GM23338 (cell line): ENCODE measurements around the gene NRCAM.

Experiments
- CREB1 ChIP-seq: fragments of 250-450 bp; sonication (Bioruptor Pico); IDR thresholded peaks from 2 replicates; pipeline ENCODE4 v1.5.0; 2020; ENCODE audit warnings: low read depth, mild to moderate bottlenecking, moderate library complexity
- CTCF ChIP-seq, 2 experiments: fragments of 200-600 bp in 1 of 2; sonication (generic) in 1 of 2; conservative IDR thresholded peaks; 2 replicates each; pipeline versions ENCODE4 v1.5.1 to v1.6.1; 2016 to 2017; ENCODE audit warnings: antibody characterized with exemption in 2 of 2, low read depth in 2 of 2, mild to moderate bottlenecking in 2 of 2, moderate library complexity in 1 of 2
- EZH2 ChIP-seq: fragments of 200-600 bp; sonication (generic); IDR thresholded peaks from one replicate; pipeline ENCODE4 v1.8.0; 2017; ENCODE audit warnings: antibody characterized with exemption, mild to moderate bottlenecking, low read depth; ENCODE audit not compliant: unreplicated experiment
- EZH2phosphoT487 ChIP-seq: fragments of 200-600 bp; sonication (generic); IDR thresholded peaks from one replicate; pipeline ENCODE4 v1.8.1; 2018; ENCODE audit warnings: antibody characterized with exemption; ENCODE audit not compliant: unreplicated experiment
- JUNB ChIP-seq: IDR thresholded peaks from one replicate; pipeline ENCODE4 v1.6.1; 2016; ENCODE audit warnings: antibody characterized with exemption; ENCODE audit not compliant: unreplicated experiment
- POLR2AphosphoS5 ChIP-seq: IDR thresholded peaks from 2 replicates; pipeline ENCODE4 v1.6.1; 2016; ENCODE audit warnings: antibody characterized with exemption, low read depth
- REST ChIP-seq: IDR thresholded peaks from one replicate; pipeline ENCODE4 v1.6.1; 2018; ENCODE audit warnings: antibody characterized with exemption; ENCODE audit not compliant: unreplicated experiment

GRCh38 chr7:108463613-108464012 lies 7.4 kb upstream of the NRCAM start:
- TF ChIP-seq CTCF (conservative IDR thresholded peaks at IDR 0.05; ENCODE audit: low read depth in 2 of 2) (no peak), CREB1 (CRISPR knock-in tag) (no peak), POLR2AphosphoS5 (no peak), EZH2phosphoT487 (no peak), REST (no peak), EZH2 (no peak), JUNB (no peak)
